Measurements from ENCODE around the gene GTPBP8.

The GTPBP8 gene

DNA sequence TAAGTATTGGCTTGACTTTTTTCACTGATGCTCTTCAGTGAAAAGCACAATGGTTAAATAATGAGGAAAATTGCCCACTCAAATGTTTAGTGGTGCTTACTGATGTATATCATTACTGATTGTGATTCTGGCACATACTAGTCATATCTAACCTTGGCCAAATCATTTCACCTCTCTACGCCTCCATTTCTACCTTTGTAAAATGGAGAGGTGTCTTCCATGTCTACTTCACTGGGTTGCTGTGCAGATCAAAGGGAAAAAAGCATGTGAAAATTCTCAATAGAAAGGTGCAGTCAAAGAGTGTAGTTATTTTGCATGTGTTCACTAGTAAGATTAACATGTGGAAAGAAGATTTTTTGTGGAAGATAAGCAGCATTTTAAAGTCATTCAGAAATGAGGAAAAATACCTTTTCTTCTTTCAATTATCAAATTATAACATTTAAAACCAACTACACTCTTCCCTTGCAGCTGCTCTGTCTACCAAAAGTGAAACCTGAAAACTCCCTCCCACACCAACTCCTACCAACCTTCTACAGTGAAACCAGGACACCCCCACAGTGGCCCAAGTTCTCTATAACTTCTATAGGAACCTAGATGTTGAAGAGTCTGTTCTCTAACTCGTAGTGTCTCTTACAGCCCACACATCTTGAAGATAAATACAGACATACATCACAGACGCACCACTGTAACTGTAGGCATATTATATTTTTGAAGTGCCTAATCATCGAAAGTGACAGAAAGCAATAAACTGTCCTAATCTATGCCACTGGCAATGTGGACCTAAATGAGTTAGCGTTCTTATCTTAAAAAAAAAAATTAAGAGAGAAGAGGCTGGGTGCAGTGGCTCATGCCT, 17.2 kb upstream of the GTPBP8 start:
- H3K27me3 ChIP-seq, result no peaks in the 10 kb centered on the region
- peaks cover 75 to 83% of the 10 kb centered on the region in 2 experiments for H3K4me1 ChIP-seq (ENCODE audit: control insufficient read depth in 1 of 2, insufficient read depth in 1 of 2, low read depth in 1 of 2, low read length in 1 of 2)
- H3K4me3 ChIP-seq (ENCODE audit: low read depth in 1 of 2, low read length in 1 of 2), result peak overlapping the region in 1 of 2 experiments; percentile 16
- no peak for TF ChIP-seq CTCF (IDR thresholded peaks at IDR 0.05)
- no peaks in the 10 kb centered on the region for H3K36me3 ChIP-seq
- H3K27ac ChIP-seq, result peak overlapping the region; percentile 78
- H3K9me3 ChIP-seq, result no peaks in the 10 kb centered on the region

DNA sequence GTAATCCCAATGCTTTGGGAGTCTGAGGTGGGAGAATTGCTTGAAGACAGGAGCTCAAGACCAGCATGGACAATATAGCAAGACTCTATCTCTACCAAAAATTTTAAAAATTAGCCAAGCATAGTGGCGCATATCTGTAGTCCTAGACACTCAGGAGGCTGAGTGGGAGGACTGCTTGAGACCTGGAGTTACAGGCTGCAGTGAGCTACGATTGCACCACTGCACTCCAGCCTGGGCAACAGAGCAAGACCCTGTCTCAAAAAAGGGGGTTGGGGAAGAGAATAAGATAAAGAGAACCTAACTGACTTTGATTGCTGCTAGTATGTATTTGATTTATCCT, 16.6 kb upstream of the GTPBP8 start:
- no peaks in the 10 kb centered on the region for H3K36me3 ChIP-seq
- no peak for TF ChIP-seq CTCF (IDR thresholded peaks at IDR 0.05)
- no peaks in the 10 kb centered on the region for H3K27me3 ChIP-seq
- peaks cover 69 to 80% of the 10 kb centered on the region in 2 experiments for H3K4me1 ChIP-seq (ENCODE audit: control insufficient read depth in 1 of 2, insufficient read depth in 1 of 2, low read depth in 1 of 2, low read length in 1 of 2)
- H3K27ac ChIP-seq, result peak overlapping the region; percentile 78
- no peaks in the 10 kb centered on the region for H3K9me3 ChIP-seq
- H3K4me3 ChIP-seq (ENCODE audit: low read depth in 1 of 2, low read length in 1 of 2), result peak overlapping the region in 1 of 2 experiments; percentile 16

- H3K4me3 ChIP-seq (ENCODE audit: low read depth in 1 of 2, low read length in 1 of 2), result peak within 1 kb of the TSS; percentile 20 to 27
- TF ChIP-seq CTCF (IDR thresholded peaks at IDR 0.05), result no peak
- no peaks in the 10 kb centered on the region for H3K36me3 ChIP-seq
- peak within 1 kb of the TSS; percentile 78 for H3K27ac ChIP-seq
- H3K4me1 ChIP-seq (ENCODE audit: control insufficient read depth in 1 of 2, insufficient read depth in 1 of 2, low read depth in 1 of 2, low read length in 1 of 2), result peaks cover 64 to 75% of the 10 kb centered on the region in 2 experiments
- no peaks in the 10 kb centered on the region for H3K27me3 ChIP-seq
- no peaks in the 10 kb centered on the region for H3K9me3 ChIP-seq
Observed at GRCh38 chr3:112974894-112975293, 15.9 kb upstream of the GTPBP8 start, which contains the start of gene CD200R1. CD200R1 (minus strand) TSS chr3:112975103; CDS start chr3:112974857, 246 bp downstream.

DNA sequence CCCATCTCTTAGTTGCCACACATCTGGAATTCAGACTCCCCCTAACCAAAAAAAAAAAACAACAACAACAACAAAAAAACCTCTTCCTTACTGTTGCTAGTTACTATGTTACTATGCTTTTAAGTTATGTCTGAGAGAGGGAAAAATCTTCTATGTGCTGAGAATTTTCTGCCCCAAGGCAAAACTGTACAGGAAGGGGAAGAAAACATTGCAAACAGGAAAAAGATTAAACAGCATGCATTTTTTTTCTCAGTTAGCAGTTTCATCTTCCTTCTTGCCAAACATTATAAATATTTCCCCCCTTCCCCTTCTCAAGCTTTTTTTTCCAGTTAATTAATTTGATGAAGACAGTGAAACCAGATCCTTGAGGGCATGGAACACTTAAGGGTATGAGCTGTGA, 14.8 kb upstream of the GTPBP8 start:
- H3K9me3 ChIP-seq, result no peaks in the 10 kb centered on the region
- peak overlapping the region; percentile 78 for H3K27ac ChIP-seq
- H3K27me3 ChIP-seq, result no peaks in the 10 kb centered on the region
- TF ChIP-seq CTCF (IDR thresholded peaks at IDR 0.05), result no peak
- H3K4me1 ChIP-seq (ENCODE audit: control insufficient read depth in 1 of 2, insufficient read depth in 1 of 2, low read depth in 1 of 2, low read length in 1 of 2), result peaks cover 61 to 67% of the 10 kb centered on the region in 2 experiments
- H3K36me3 ChIP-seq, result no peaks in the 10 kb centered on the region
- peak overlapping the region in 1 of 2 experiments; percentile 2 for H3K4me3 ChIP-seq (ENCODE audit: low read depth in 1 of 2, low read length in 1 of 2)

GRCh38 chr3:112976953-112977352, 13.8 kb upstream of the GTPBP8 start:
- H3K36me3 ChIP-seq, result no peaks in the 10 kb centered on the region
- H3K27ac ChIP-seq, result peak overlapping the region; percentile 78
- no peak for TF ChIP-seq CTCF (IDR thresholded peaks at IDR 0.05)
- H3K4me3 ChIP-seq (ENCODE audit: low read depth in 1 of 2, low read length in 1 of 2), result no peak overlapping the region
- H3K27me3 ChIP-seq, result no peaks in the 10 kb centered on the region
- H3K9me3 ChIP-seq, result no peaks in the 10 kb centered on the region
- H3K4me1 ChIP-seq (ENCODE audit: control insufficient read depth in 1 of 2, insufficient read depth in 1 of 2, low read depth in 1 of 2, low read length in 1 of 2), result peaks cover 51 to 59% of the 10 kb centered on the region in 2 experiments
